Fibroblast of the conjunctiva (primary cell): ENCODE results near the gene ASB15.
A peak's percentile ranks its signal among the peaks of the same experiment; 100 is the strongest.
"Not testable (repeated sequence)": the region's sequence is repeated elsewhere in the genome, so short reads cannot be mapped to it uniquely, and the experiment has no call there.

ENCODE experiments used
- DNase-seq: peaks from one replicate; pipeline ENCODE4 v3.0.0-alpha.2; 2010; ENCODE audit warnings: low read depth

ASB15 gene

DNA sequence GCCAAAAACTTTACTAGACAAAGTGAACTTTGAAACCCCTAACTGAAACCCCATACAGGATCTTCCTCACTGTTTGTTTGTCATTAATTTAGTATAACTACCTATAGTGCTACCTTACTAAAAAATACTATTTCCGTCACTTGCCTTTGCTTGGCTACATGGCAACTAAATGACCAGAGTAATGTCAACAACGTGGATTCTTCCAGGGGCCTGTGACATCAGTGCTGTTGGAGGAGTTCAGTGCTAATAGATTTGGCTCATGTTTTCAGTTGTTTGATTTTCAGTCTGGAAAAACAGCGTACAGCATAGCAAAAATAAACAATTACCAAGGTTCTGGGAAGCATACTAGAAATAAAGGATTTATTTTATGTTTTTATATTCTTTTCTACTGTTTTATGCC is 3.0 kb upstream of the ASB15 start:
- no peak for DNase-seq

DNA sequence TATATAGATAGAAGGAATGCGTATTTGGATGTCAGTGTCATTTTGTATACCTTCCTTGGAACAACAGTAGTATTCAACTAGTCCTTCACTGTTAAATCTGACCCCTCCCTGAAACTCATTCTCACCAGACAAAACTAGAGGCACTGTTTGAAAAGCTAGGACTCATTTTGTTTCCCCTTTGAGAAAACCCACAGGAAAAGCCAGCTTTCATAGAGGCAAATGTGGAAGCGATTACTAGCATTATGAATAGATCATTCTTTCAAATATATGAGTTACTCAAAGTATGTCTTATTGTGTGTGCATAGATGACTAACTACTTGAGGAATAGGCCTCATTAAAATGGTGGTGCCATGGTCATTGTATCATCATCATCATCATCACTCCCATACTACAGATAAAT is 1.9 kb upstream of the ASB15 start:
- no peak for DNase-seq

GRCh38 chr7:123600876-123601275 is 745 bp upstream of the ASB15 start:
- no peak for DNase-seq

- no peak for DNase-seq
These were observed 1.0 kb downstream of the ASB15 start for GRCh38 chr7:123602648-123603047.

DNA sequence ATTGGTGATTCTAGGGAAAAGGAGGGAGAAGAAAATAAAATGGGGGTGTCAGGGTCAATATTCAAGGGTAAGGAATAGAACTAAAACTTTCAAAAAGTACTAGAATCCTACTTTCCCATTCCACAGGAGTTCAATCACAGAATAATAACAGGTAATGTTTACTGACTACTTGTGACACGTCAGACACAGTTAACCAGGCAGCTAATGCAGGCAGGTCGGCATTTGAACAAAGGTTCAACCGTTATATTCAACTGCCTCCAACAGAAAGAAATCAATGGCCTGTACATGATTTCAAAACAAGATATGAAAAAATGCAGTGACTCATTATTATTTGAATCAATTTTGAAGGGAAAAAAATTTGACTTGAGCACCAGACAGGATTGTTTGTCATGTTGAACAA is 3.1 kb downstream of the ASB15 start:
- DNase-seq, result no peak

GRCh38 chr7:123607423-123607975 is 5.9 kb downstream of the ASB15 start:
- DNase-seq, result no peak

GRCh38 chr7:123608991-123609882 is 7.6 kb downstream of the ASB15 start:
- DNase-seq, result no peak

- DNase-seq, result no peak
These were observed 8.2 kb downstream of the ASB15 start for GRCh38 chr7:123609883-123610239.

DNA sequence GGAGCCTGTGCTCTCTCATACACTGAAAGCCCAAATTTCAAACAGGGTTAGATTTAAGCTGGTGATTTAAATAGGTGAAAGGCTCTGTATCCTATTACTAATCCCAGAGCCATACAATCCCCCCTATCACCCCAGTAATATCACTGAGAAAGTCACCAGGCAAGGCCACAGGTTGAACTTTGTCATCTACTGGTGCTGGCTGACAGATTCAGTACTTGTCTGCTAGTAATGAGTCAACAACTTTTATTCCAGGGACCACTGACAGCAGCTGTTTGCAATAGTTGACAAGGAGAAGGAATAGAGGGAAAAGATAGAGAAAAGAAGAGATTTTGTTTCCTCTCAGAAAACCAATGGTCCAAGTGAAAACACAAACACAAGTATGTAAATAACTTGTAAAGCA is 10.4 kb downstream of the ASB15 start:
- DNase-seq, result no peak

DNA sequence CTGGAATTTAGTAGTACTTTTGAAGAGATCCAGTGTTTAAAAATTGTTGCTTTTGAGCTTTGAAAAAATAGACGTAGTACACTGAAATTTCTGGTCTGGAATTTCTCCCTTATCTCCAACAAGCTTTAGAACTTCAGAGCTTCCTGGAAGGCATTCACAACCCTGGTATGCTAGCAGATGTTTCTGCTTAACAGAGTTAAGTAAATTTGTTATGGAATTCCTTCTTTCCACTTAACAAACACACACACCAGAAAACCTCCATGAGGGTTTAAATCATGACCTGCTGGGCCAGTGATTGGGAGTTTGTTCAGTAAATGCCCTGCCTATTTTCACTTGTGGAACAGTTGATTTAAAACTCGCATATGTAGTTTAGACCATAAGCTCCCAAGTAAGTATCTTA is 13.7 kb downstream of the ASB15 start:
- DNase-seq, result peak; percentile 45

GRCh38 chr7:123616223-123616622 is 14.6 kb downstream of the ASB15 start:
- DNase-seq, result no peak

DNA sequence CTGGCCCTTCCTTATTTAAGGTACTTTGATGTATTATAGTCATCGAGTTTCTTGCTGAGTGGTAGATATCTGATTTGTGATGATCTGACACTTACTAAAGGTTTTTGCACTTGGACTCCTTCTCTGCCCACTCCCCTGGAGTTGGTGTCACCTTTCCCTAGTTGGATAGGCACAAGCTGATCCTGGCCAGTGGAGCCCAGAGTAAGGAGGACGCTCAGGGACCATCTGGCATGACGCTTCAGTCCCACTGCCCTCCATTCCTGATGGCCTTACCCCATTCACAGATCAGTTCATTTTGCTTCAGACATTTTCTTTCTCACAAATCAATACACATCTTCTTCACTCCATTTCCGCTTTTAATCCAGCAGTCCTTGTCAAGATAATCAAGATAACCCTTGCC is 20.1 kb downstream of the ASB15 start:
- DNase-seq, result no peak

DNA sequence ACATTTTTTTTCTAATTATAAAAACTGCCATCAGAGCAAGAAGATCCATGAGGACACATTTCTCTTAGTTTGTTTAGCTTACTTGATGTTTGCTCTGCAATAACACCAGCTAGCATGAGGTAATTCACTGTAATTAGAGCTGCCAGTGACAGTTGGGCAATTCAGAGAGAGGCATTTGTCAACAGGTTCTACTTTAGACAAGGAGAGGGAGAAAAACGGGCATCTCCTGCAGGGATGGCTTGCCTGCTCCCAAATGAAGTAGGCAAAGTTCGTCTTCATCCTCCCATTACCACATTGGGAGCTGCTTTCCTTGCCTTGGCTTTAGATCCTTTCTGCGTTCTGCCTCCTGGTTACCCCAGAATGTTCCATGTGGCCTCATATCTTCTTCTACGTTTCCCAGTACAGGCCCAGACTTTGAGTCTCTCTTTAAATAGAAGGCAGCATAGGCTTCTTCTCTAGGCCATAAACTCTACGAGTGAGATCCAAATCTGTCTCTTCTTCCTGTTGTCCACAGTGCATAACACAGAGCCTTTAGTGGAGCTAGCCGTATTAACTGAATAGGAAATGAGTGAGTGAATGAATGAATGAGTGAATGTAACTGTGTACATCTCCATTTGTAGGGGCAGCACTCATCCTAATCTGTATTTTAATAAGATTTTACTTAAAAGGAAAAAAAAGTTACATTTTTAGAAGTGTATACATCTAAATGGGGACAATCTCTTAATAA is 21.2 kb downstream of the ASB15 start:
- no peak for DNase-seq

DNA sequence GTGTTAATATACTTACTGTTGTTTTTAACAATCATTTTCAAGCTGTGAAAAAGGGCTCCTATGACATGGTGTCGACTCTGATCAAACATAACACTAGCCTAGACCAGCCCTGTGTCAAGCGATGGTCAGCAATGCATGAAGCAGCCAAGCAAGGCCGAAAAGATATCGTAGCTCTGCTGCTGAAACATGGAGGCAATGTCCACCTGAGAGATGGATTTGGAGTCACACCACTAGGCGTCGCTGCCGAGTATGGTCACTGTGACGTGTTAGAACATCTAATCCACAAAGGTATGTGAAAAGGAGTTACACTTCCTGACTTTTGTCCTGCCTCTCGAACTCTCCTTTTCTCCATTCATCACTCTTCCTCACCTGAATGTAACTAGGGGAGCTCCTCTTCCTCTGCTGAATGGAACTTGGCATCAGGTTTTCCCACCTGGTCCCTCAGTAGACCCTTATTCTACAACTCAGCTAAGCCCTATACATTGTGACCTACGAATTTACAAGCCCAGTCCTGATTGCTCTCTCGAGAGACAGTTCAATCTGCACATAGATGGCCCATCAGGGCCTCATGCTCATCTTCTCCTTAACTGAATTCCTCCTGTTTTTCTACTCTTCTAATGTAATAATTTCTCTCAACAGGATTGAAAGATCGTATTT is 23.0 kb downstream of the ASB15 start:
- no peak for DNase-seq

- DNase-seq, result no peak
These were observed 23.6 kb downstream of the ASB15 start for GRCh38 chr7:123625254-123625653.

- DNase-seq, result no peak
These were observed 26.2 kb downstream of the ASB15 start for GRCh38 chr7:123627851-123628250.

DNA sequence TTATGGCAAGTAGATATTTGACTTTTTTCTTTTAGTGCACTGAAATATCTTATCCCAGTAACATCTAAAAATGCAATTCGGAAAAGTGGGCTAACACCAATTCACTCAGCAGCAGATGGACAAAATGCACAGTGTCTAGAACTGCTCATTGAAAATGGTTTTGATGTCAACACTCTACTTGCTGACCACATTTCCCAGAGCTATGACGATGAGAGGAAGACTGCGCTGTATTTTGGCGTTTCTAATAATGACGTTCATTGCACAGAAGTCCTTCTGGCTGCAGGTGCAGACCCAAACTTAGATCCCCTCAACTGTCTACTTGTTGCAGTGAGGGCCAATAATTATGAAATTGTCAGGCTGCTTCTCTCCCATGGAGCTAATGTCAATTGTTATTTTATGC is 27.2 kb downstream of the ASB15 start:
- no peak for DNase-seq

DNA sequence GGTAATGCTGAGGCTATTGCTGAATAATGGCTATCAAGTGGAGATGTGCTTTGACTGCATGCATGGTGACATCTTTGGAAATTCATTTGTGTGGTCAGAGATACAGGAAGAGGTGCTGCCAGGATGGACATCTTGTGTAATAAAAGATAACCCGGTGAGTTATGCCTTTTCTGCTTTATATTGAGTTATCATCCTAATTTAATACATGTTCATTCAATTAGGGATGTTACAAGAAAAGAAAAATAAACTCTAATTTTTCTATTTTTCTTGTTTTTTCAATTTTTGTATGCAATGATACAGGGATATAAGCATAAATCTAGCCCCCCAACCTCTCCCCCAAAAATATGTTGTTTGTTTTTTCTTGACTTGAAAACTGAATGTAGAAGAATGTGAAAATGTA is 27.7 kb downstream of the ASB15 start:
- DNase-seq, result no peak

DNA sequence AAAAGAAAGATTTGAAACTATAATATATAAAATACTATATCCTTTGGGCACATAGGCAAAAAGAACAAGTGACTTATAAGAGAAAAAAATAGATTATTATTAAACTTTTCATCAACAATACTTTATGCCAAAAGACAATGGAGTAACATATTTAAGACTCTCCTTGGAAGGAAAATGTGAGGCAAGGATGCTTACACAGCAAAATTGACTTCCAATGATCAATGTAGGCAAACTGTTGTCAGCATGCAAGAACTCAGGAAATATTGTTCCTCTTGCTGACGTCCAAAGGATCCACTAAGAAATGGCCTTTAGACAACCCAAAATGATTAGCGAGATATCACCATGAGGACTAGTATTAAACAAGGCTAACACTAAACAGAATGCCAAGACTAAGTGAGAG is 31.2 kb downstream of the ASB15 start:
- DNase-seq, result no peak

- peak; percentile 43 for DNase-seq
These were observed 31.9 kb downstream of the ASB15 start for GRCh38 chr7:123633553-123633952.

DNA sequence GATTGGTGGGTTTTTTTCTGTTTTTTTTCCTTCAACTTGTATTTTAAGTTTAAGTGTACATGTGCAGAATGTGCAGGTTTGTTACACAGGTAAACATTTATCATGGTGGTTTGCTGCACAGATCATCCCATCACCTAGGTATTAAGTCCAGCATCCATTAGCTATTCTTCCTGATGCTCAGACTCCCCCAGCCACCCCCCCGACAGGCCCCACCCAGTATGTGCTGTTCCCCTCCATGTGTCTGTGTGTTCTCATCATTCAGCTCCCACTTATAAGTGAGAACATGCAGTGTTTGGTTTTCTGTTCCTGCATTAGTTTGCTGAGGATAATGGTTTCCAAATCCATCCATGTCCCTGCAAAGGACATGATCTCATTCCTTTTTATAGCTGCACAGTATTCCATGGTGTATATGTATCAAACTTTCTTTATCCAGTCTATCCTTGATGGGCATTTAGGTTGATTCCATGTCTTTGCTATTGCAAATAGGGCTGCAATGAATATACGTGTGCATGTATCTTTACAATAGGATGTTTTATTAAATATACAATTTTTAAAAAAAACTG is 32.5 kb downstream of the ASB15 start:
- not testable (repeated sequence) for DNase-seq
